GM18867 (cell line): Measurements from ENCODE around the gene SNX15.

Source experiments
- ATAC-seq: cut with Tn5 transposase; IDR thresholded peaks from one replicate; pipeline ENCODE4 v1.9.1; 2021; ENCODE audit warnings: mild to moderate bottlenecking, moderate library complexity; ENCODE audit not compliant: unreplicated experiment

SNX15 gene

GRCh38 chr11:65083834-65084597 lies 56.8 kb downstream of the SNX15 start, which contains the start of the genes CDCA5 and ZFPL1:
Gene CDCA5, minus strand, starts transcription at chr11:65084040. Its CDS starts 62 bp downstream, at chr11:65083978.
Gene ZFPL1, plus strand, starts transcription at chr11:65084222. Its CDS starts 477 bp downstream, at chr11:65084699.
- peak; percentile 80 for ATAC-seq

GRCh38 chr11:65084598-65085375 lies 57.5 kb downstream of the SNX15 start:
- ATAC-seq = peak; percentile 4

- ATAC-seq = no peak
These were observed 58.2 kb downstream of the SNX15 start for GRCh38 chr11:65085446-65085845.

- no peak for ATAC-seq
These were observed 59.6 kb downstream of the SNX15 start for GRCh38 chr11:65086809-65087208.

- no peak for ATAC-seq
These were observed 60.0 kb downstream of the SNX15 start for GRCh38 chr11:65087216-65087615.

GRCh38 chr11:65087827-65088226 lies 60.6 kb downstream of the SNX15 start:
- ATAC-seq = no peak

- no peak for ATAC-seq
These were observed 62.4 kb downstream of the SNX15 start for GRCh38 chr11:65089621-65090020.
